Ascending aorta (tissue), 2 donors: ENCODE measurements around the gene TNK2. TPM values are rescaled to one million over a fixed set of nuclear protein-coding genes. Genes with fewer than 3 reads are reported as not detected.

Source experiments
- DNase-seq, 2 donors: peaks; one replicate each; pipeline ENCODE4 v3.0.0-alpha.2; 2019; ENCODE audit warnings: low spot score in 2 of 2
- H3K27ac ChIP-seq, 2 donors: fragments of 200-600 bp; sonication (generic); one replicate each; pipeline ENCODE4 v1.5.1; 2016 to 2017; ENCODE audit warnings: mild to moderate bottlenecking in 1 of 2
- H3K27me3 ChIP-seq: fragments of 200-600 bp; sonication (generic); one replicate; pipeline ENCODE4 v1.5.1; 2017
- H3K36me3 ChIP-seq, 2 donors: fragments of 200-600 bp; sonication (generic); one replicate each; pipeline ENCODE4 v1.5.1; 2016
- H3K4me1 ChIP-seq, 2 donors: fragments of 200-600 bp; sonication (generic); one replicate each; pipeline ENCODE4 v1.5.1; 2016 to 2017; ENCODE audit warnings: mild to moderate bottlenecking in 1 of 2
- H3K4me3 ChIP-seq, 2 donors: fragments of 200-600 bp; sonication (generic); one replicate each; pipeline ENCODE4 v1.5.1; 2016 to 2017; ENCODE audit warnings: mild to moderate bottlenecking in 1 of 2
- H3K9me3 ChIP-seq, 2 donors: fragments of 200-600 bp; sonication (generic); one replicate each; pipeline ENCODE4 v1.5.1; 2016
- intact Hi-C: fragments of 100-400 bp; cut with DNase I; formaldehyde crosslinking; loops from one replicate; pipeline ENCODE4 v1.15.1; 2023
- total RNA-seq: library from RNA; depleted of rRNA; stranded (reverse); fragments of >200 nt; gene quantifications from one replicate; pipeline ENCODE4 v1.1.0, GENCODE V29; 2016
- TF ChIP-seq, protein P1 (sequence below), 3 experiments: fragments of 200-600 bp in 2 of 3; fragments of 450-650 bp in 1 of 3; sonication (generic) in 2 of 3; IDR thresholded peaks; one replicate each; pipeline ENCODE4 v1.5.1; 2016 to 2019; ENCODE audit warnings: antibody characterized with exemption in 3 of 3, mild to moderate bottlenecking in 1 of 3, moderate library complexity in 1 of 3

TNK2 gene
- total RNA-seq, 1 donor from 2014 or later, result 164 TPM

- intact Hi-C loops, result no loop called here
- no peak for DNase-seq
- TF ChIP-seq, protein P1, sequence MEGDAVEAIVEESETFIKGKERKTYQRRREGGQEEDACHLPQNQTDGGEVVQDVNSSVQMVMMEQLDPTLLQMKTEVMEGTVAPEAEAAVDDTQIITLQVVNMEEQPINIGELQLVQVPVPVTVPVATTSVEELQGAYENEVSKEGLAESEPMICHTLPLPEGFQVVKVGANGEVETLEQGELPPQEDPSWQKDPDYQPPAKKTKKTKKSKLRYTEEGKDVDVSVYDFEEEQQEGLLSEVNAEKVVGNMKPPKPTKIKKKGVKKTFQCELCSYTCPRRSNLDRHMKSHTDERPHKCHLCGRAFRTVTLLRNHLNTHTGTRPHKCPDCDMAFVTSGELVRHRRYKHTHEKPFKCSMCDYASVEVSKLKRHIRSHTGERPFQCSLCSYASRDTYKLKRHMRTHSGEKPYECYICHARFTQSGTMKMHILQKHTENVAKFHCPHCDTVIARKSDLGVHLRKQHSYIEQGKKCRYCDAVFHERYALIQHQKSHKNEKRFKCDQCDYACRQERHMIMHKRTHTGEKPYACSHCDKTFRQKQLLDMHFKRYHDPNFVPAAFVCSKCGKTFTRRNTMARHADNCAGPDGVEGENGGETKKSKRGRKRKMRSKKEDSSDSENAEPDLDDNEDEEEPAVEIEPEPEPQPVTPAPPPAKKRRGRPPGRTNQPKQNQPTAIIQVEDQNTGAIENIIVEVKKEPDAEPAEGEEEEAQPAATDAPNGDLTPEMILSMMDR (IDR thresholded peaks at IDR 0.05), result no peak
- Histone ChIP-seq H3K4me1 (no peaks in the 10 kb centered on the region), H3K4me3 (no peak overlapping the region), H3K27ac (no peak overlapping the region), H3K9me3 (no peaks in the 10 kb centered on the region), H3K36me3 (peaks cover 40 to 55% of the 10 kb centered on the region in 2 donors), H3K27me3 (no peaks in the 10 kb centered on the region)
Measured at GRCh38 chr3:195883801-195884200, 24.6 kb downstream of the TNK2 start.

GRCh38 chr3:195883160-195883559, 25.2 kb downstream of the TNK2 start:
- Histone ChIP-seq H3K9me3 (no peaks in the 10 kb centered on the region), H3K27ac (no peak overlapping the region), H3K27me3 (no peaks in the 10 kb centered on the region), H3K4me3 (no peak overlapping the region), H3K36me3 (peaks cover 47 to 56% of the 10 kb centered on the region in 2 donors), H3K4me1 (no peaks in the 10 kb centered on the region)
- intact Hi-C loops, result no loop called here
- DNase-seq, result no peak
- TF ChIP-seq, protein P1 (IDR thresholded peaks at IDR 0.05), result no peak

DNA sequence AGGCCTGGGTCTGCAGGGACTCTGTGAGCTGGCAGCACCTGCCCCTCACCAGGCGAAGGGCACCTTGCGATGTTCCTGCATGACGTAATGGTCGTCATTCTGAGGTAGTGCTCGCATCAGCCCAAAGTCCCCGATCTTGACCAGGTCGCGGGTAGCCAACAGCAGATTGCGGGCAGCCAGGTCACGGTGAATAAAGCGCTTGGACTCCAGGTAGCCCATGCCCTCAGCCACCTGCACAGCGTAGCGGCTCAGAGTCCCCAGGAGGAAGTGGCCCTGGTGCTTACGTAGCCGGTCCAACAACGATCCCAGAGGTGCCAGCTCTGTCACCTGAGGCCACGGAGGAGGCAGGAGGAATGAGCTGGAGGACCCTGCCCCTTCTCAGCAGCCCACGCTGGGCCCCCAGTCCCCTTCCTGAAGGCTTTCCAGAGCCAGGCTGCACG, 26.3 kb downstream of the TNK2 start:
- H3K36me3 ChIP-seq, result peaks cover 58 to 68% of the 10 kb centered on the region in 2 donors
- H3K9me3 ChIP-seq, result no peaks in the 10 kb centered on the region
- H3K27ac ChIP-seq, result no peak overlapping the region
- no peak overlapping the region for H3K4me3 ChIP-seq
- no peak for DNase-seq
- TF ChIP-seq, protein P1 (IDR thresholded peaks at IDR 0.05), result no peak
- H3K27me3 ChIP-seq, result no peaks in the 10 kb centered on the region
- intact Hi-C loops, result no loop called here
- no peaks in the 10 kb centered on the region for H3K4me1 ChIP-seq

- Histone ChIP-seq H3K36me3 (peaks cover 64 to 74% of the 10 kb centered on the region in 2 donors), H3K4me3 (no peak overlapping the region), H3K9me3 (no peaks in the 10 kb centered on the region), H3K27me3 (no peaks in the 10 kb centered on the region), H3K27ac (no peak overlapping the region), H3K4me1 (no peaks in the 10 kb centered on the region)
- no peak for DNase-seq
- TF ChIP-seq, protein P1 (IDR thresholded peaks at IDR 0.05), result no peak
- intact Hi-C loops, result no loop called here
Measured at GRCh38 chr3:195881276-195881988, 26.9 kb downstream of the TNK2 start.

GRCh38 chr3:195880037-195880431, 28.3 kb downstream of the TNK2 start:
- no peak for DNase-seq
- no peak overlapping the region for H3K4me3 ChIP-seq
- peaks cover 70 to 82% of the 10 kb centered on the region in 2 donors for H3K36me3 ChIP-seq
- intact Hi-C loops, result no loop called here
- TF ChIP-seq, protein P1 (IDR thresholded peaks at IDR 0.05), result no peak
- no peaks in the 10 kb centered on the region for H3K27me3 ChIP-seq
- no peak overlapping the region for H3K27ac ChIP-seq
- H3K4me1 ChIP-seq, result no peaks in the 10 kb centered on the region
- H3K9me3 ChIP-seq, result no peaks in the 10 kb centered on the region
